Activated CD4-positive, CD25-positive, alpha-beta regulatory T cell treated with anti-CD3 and anti-CD28 coated beads, Interleukin-2, amount 50 U/mL, for 24 hours (primary cell): ENCODE measurements around the gene ZNF526.
A peak's percentile ranks its signal among the peaks of the same experiment; 100 is the strongest.
"Not testable (repeated sequence)": the region's sequence is repeated elsewhere in the genome, so short reads cannot be mapped to it uniquely, and the experiment has no call there.

Source experiments
- ATAC-seq, 2 donors: fragments of 150-1000 bp; cut with Tn5 transposase; one replicate each; pipeline ENCODE4 v1.10.0; 2021; ENCODE audit warnings: mild to moderate bottlenecking in 1 of 2, moderate library complexity in 1 of 2

The ZNF526 gene

GRCh38 chr19:42248270-42249148 lies 28.4 kb downstream of the ZNF526 start:
- no peak for ATAC-seq

DNA sequence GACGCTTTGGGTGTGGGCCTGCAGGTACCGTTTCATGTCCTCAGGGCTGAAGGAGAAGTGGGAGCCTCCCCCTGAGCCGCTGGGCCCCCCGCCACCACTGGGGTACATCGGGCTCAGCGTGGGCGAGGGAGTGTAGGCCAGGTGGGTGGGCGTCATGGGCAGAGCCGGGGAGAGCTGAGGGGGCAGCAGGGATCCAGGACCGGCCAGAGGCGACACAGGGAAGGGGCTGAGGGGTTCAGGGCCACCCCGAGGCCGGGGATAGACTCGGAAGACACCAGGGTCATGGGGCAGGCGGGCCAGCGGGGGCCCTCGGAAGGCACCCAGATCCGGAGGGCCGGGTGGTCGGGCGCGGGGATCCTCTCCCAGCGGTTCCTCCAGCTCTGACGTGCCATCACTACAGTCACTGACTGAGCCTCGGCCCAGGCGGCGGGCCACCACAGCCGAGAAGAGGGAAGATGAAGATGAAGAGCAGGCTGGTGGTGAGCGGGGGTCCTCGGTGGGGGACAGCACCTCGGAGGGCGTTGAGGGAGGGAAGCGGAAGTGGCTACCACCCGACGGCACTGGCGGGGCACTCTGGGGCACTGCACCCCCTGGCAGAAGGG lies 29.1 kb downstream of the ZNF526 start:
- ATAC-seq: no peak

DNA sequence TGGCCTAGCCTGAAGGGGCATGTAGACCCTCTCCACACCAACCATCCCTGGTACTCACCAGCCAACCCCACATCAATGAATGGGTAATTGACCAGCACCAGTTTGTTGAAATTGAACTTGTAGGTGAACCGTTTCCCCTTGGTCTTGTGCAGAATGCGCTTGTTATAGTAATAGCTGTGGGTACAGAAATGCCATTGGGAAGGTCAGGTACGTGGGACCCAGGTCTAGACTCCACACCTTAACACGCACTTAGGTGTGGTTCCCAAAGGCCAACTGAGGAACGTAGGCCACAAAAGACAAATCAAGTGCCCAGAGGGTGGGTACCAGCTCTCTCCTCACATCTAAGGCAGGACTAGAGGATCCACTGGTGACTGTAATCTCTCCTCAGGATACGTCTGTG lies 29.7 kb downstream of the ZNF526 start:
- no peak for ATAC-seq

DNA sequence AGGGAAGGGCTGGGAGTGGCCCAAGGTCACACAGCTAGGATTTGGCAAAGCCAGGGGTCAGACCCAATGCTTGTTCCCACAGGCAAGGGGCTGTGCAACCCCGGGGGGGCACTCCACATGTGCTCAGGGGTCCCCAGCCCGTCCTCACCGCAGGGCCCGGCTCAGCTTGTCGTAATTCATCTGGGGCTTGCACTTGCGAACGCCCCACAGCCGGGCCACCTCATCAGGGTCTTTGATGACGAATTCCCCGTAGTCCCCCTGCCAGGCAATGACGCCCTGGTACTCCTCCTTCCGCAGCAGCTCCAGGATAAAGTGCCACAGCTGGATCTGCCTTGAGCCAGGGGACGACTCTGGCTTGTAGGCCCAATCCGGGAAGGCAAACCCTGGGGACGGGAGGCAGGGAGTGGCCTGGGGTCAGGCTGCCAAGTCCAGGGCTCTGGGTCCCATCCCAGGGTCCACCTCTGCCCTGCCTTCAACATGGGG lies 30.1 kb downstream of the ZNF526 start:
- no peak for ATAC-seq

DNA sequence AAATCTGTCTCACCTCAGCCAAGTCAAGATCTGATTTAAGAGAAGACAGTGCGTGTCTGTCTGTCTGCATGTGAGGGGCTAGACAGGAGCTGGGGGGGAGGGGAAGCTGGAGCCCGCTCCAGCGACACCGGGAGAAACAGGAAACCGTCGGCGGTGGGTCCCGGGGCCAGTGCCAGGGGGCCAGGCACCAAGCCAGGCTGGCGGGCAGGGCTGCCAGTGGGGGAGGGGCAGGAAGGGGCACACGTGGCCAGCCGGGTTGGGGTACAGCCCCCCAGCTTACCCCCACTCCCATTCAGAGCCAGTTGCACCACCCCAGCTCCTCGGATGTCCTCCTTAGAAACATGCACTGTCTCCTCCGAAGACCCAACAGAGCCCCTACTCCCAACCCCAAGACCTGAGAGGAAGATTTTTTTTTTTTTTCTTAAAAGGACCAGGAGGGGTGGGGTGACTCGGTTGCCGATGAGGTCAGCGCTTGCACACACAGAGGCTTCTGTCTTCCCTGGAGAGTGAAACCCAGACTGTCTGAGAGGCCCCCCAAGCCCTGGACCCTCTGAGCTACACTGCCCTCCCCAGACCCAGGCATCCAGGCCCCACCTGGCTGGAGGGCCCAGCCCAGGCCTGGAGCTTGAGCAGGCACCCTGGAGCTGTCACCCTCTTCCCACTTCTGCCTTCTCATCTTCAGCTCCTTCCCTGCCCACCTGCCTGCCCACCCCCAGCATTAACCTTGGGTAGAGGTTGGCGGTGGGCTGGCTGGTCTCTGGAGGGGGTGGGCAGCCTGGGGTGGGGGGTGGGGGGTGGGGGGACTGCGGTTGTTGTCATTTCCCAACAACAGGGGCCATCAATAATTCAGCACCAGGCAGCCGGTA lies 30.8 kb downstream of the ZNF526 start:
- ATAC-seq: no peak

DNA sequence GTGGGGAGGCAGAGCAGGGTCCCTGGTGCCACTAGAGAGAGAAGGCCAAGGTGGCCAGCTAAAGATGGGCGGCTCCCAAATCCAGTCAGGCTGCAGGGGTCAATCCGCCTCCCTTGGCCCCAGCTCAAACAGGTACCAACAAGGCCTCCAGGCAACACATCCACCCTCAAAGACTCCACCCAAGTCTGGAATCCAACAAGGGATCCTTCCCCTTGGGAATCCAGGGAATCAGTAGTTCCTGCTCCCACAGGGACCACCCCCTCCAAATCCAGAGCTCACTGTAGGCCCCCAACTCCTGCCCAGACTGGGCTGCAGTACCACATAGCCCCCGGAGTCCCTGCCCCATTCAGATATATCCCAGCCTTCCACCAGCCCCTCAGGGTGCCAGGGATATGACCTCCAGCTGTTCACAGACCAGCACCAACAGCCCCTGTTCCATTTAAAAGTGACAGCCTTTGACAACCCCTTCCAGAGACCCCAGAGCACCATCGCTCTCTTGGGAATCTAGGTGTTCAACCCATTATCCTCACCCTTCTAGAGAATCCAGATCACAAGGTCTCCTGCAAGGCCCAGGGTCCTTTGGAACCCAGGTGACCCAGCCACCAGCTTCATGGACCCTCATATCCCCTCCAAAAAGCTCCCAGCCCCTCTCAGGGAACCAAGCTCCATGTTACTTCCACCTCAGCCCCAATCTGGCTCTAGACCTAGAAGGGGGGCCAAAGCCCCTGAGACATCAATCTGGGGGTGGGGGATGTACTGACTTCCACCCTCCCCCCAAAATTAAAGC lies 31.7 kb downstream of the ZNF526 start:
- no peak for ATAC-seq

DNA sequence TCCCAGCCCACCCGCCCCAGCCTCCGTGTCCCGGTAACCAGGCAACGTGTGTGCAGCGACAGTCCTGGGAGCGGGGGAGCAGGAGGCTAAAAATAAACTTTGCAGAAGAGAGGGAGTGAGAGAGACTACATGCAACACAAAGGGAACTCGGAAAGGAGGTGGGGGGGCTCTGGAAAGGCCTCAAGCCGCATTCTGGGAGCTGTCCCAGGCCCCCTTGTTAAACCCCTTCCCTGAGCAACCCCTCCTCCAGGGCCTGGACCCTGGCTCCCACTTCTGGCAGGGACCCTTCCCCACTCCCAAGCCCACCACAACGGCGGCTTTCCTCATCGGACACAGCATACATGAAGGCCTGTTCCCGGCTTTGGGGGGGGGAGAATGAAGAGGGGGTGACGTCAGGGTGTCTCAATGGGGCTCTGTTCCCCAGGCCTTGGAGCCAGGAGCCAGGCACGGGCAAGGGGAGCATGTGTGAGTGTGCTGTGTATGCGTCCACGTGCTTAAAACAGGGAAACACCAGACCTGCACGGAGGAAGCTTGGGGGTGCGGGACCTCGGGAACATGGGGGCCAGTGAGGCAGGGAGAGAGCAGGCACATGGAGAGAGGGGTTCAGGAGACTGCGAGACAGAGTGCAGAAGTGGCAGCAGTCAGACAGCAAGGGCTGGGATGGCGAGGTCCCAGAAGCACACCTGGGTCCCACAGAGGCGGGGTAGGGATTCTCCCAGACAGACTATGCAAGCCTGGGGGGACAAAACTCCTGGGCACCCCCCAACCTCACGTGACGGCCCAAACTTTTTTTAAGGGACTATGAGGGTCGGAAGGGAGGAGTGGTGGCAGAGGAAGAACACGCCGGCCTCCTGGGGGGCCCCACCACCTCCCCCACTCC lies 32.5 kb downstream of the ZNF526 start:
- ATAC-seq: no peak

- ATAC-seq: peak; percentile 6 to 12
Measured at GRCh38 chr19:42253245-42254088, 33.4 kb downstream of the ZNF526 start.

- peak; percentile 44 to 46 for ATAC-seq
Measured at GRCh38 chr19:42254089-42254849, 34.2 kb downstream of the ZNF526 start.

- peak; percentile 84 to 85 for ATAC-seq
Measured at GRCh38 chr19:42254850-42255765, 35.0 kb downstream of the ZNF526 start, which contains the start of gene ERF. Gene ERF (minus strand): TSS chr19:42255128. CDS start chr19:42254999, 129 bp downstream.

GRCh38 chr19:42255766-42256745 lies 35.9 kb downstream of the ZNF526 start:
- ATAC-seq: no peak

GRCh38 chr19:42257842-42258241 lies 37.7 kb downstream of the ZNF526 start:
- not testable (repeated sequence) for ATAC-seq

- peak in 1 of 2 donors; percentile 27 for ATAC-seq
Measured at GRCh38 chr19:42261763-42262162, 41.7 kb downstream of the ZNF526 start.

- ATAC-seq: not testable (repeated sequence)
Measured at GRCh38 chr19:42266105-42266504, 46.0 kb downstream of the ZNF526 start.

DNA sequence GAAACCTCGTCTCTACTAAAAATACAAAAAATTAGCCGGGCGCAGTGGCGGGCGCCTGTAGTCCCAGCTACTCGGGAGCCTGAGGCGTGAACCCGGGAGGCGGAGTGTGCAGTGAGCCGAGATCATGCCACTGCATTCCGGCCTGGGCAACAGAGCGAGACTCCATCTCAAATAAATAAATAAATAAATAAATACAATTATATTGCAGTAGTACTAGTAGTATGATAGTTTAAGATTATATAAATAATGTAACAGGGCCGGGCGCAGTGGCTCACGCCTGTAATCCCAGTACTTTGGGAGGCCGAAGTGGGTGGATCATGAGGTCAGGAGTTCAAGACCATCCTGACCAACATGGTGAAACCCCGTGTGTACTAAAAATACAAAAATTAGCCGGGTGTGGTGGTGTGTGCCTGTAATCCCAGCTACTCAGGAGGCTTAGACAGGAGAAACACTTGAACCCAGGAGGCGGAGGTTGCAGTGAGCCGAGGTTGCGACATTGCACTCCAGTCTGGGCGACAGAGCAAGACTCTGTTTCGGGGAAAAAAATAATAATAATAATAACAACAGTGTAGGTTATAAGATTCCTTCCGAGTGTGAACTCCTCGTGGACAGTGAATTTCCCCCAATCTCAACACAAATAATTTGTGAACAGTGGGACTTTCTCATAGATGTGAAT lies 47.0 kb downstream of the ZNF526 start:
- not testable (repeated sequence) for ATAC-seq

- ATAC-seq: no peak
Measured at GRCh38 chr19:42267644-42268141, 47.6 kb downstream of the ZNF526 start.
